Choroid plexus epithelial cell (primary cell): ENCODE data around the gene PLIN1.

ENCODE experiments used
- DNase-seq: peaks from one replicate; pipeline ENCODE4 v3.0.0-alpha.2; 2010; ENCODE audit warnings: low read depth
- H3K4me3 ChIP-seq: 2 replicates; pipeline ENCODE4 v1.5.1; 2011; ENCODE audit warnings: low read depth, mild to moderate bottlenecking, control low read depth, low read length, moderate library complexity
- CTCF ChIP-seq: conservative IDR thresholded peaks from 2 replicates; pipeline ENCODE4 v1.5.1; 2011; ENCODE audit warnings: low read depth, mild to moderate bottlenecking, control low read depth, inconsistent platforms, low read length, moderate library complexity

PLIN1 gene

GRCh38 chr15:89704411-89704810 is 25.2 kb upstream of the PLIN1 start:
- no peak for TF ChIP-seq CTCF
- H3K4me3 ChIP-seq, result no peak overlapping the region
- no peak for DNase-seq

DNA sequence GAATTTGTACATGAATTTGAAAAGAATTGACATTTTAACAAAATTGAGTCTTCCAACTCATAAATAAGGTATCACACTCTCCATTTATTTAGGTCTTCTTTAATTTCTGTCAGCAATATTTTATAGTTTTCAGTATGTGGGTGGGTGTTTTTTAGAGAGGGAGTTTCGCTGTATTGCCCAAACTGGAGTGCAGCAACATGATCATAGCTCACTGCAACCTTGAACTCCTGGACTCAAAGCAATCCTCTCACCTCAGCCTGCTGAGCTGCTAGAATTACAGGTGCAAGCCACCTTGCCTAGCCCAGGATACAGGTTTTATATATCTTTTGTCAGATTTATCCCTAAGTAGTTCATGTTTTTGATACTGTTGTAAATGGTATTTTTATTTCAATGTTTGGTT is 16.0 kb upstream of the PLIN1 start:
- no peak overlapping the region for H3K4me3 ChIP-seq
- TF ChIP-seq CTCF, result no peak
- no peak for DNase-seq

DNA sequence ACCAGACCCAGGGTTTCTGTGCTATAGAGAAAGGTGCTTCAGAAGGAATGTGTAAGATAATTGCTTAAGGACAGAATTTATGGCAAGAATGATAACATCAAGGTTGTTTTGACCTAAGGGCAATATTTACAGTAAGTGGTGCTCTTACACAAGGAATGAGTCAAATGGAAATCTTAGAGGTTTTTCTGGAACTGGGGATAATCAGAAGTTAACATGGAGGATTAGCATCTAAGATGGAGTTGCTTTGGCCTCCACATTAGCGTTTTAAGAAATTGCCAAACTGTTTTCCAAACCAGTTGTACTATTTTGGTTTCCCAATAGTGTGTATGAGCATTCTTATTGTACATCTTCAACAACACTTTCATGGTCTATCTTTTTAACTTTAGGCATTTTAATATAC is 14.5 kb upstream of the PLIN1 start:
- no peak for DNase-seq
- no peak for TF ChIP-seq CTCF
- H3K4me3 ChIP-seq, result no peak overlapping the region

DNA sequence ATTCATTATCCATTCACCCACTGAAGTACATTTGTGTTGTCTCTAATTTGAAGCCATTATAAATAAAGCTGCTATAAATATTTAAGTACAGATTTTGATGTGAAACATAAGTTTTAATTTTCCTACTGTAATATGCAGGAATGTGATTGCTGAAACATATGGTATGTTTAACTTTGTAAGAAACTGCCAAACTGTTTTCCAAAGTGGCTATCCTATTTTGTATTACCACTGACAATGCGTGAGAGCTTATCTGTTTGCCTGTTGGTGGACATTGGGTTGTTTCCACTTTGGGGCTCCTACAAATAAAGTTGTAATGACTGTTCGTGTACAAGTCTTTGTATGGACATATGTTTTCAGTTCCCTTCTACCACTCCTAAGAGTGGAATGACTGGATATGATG is 13.9 kb upstream of the PLIN1 start:
- DNase-seq, result no peak
- H3K4me3 ChIP-seq, result no peak overlapping the region
- no peak for TF ChIP-seq CTCF

GRCh38 chr15:89690276-89691218 is 11.4 kb upstream of the PLIN1 start, which contains the start of the genes PEX11A and WDR93:
Gene PEX11A, minus strand, starts transcription at chr15:89690754. Its CDS starts 122 bp downstream, at chr15:89690632.
Gene WDR93, plus strand, starts transcription at chr15:89690811. Its CDS starts 10,936 bp downstream, at chr15:89701747.
- TF ChIP-seq CTCF, result no peak
- peak within 1 kb of the TSS; percentile 93 for H3K4me3 ChIP-seq
- DNase-seq, result peak; percentile 67

DNA sequence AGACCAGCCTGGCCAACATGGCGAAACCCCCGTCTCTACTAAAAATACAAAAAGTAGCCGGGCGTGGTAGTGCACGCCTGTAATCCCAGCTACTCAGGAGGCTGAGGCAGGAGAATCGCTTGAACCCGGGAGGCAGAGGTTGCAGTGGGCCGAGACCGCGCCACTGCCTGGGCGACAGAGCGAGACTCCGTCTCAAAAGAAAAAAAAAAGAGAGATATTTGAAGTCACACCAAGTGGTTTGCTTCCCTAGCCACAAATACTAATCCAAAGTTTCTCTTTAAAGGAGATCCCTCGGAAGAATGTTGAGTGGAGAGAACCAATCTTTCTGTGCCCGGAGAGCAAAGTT is 10.7 kb upstream of the PLIN1 start:
- peak overlapping the region; percentile 93 for H3K4me3 ChIP-seq
- DNase-seq, result peak; percentile 12

DNA sequence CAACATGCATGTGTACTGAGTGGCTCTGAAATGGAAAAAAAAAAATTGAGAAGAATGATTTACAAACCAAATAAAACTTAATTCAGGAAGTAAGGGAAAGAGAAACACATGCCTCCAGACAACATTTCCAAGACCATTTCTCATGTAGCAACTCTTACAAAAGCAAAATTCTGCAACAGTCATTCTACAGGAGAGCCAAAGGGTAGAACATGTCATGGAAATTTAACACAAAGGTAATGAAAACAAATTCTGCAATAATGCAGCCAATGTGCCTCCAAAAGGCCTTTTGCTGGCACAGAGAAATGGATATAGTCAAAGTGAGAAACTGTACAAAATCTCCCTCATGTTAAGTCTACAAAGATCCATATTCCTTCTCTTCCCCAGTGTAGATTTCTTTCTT is 7.4 kb upstream of the PLIN1 start:
- no peak for DNase-seq

More for the DNA sequence above, 7.4 kb upstream of the PLIN1 start:
- no peak for TF ChIP-seq CTCF
- H3K4me3 ChIP-seq, result no peak overlapping the region
